Testis (tissue), 2 donors: ENCODE results near the gene OR2A42.
"Not testable (repeated sequence)": the region's sequence is repeated elsewhere in the genome, so short reads cannot be mapped to it uniquely, and the experiment has no call there.

Source experiments
- POLR2A ChIP-seq: fragments of 450-650 bp; IDR thresholded peaks from one replicate; pipeline ENCODE4 v1.6.1; 2017; ENCODE audit warnings: antibody characterized with exemption, mild to moderate bottlenecking, moderate library complexity
- TF ChIP-seq, protein P1 (sequence below), 3 experiments: fragments of 450-650 bp in 2 of 3; fragments of 200-600 bp in 1 of 3; sonication (generic) in 1 of 3; IDR thresholded peaks; one replicate each; pipeline ENCODE4 v1.5.1; 2016 to 2019; ENCODE audit warnings: antibody characterized with exemption in 3 of 3, mild to moderate bottlenecking in 2 of 3, moderate library complexity in 1 of 3

DNA sequence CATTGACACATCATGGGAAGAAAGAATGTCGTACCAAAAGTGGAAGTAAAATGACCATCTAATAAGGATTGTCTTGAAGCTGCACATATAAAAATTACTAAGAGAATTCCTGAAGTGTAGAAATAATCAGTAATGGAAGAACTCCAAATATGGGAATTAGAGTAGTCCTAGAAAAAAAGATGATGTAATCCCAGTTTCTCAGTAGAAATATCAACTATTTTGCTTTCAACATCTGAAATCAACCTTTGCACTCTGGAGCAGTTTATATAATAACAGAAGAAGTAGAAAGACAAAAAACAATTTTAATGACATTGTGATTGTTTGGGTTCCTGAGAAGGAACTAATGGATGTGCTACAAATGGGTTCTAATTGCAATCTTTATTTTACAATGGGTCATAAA is 6.4 kb downstream of the OR2A42 start:
- TF ChIP-seq, protein P1, sequence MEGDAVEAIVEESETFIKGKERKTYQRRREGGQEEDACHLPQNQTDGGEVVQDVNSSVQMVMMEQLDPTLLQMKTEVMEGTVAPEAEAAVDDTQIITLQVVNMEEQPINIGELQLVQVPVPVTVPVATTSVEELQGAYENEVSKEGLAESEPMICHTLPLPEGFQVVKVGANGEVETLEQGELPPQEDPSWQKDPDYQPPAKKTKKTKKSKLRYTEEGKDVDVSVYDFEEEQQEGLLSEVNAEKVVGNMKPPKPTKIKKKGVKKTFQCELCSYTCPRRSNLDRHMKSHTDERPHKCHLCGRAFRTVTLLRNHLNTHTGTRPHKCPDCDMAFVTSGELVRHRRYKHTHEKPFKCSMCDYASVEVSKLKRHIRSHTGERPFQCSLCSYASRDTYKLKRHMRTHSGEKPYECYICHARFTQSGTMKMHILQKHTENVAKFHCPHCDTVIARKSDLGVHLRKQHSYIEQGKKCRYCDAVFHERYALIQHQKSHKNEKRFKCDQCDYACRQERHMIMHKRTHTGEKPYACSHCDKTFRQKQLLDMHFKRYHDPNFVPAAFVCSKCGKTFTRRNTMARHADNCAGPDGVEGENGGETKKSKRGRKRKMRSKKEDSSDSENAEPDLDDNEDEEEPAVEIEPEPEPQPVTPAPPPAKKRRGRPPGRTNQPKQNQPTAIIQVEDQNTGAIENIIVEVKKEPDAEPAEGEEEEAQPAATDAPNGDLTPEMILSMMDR (IDR thresholded peaks at IDR 0.05) = not testable (repeated sequence)
- not testable (repeated sequence) for TF ChIP-seq POLR2A
